ENCODE measurements around the gene POU3F3.

Gene POU3F3

GRCh38 chr2:104847586-104848160 lies 6.2 kb upstream of the POU3F3 start:
- DNase-seq (ENCODE audit: low spot score): no peak

- no peak for DNase-seq (ENCODE audit: low spot score)
Measured at GRCh38 chr2:104848526-104848925, 5.4 kb upstream of the POU3F3 start.

- no peak for DNase-seq (ENCODE audit: low spot score)
Measured at GRCh38 chr2:104849101-104849500, 4.8 kb upstream of the POU3F3 start.

- peak; percentile 68 for DNase-seq (ENCODE audit: low spot score)
Measured at GRCh38 chr2:104849618-104850141, 4.2 kb upstream of the POU3F3 start.

GRCh38 chr2:104850361-104851290 lies 3.3 kb upstream of the POU3F3 start:
- no peak for DNase-seq (ENCODE audit: low spot score)

- no peak for DNase-seq (ENCODE audit: low spot score)
Measured at GRCh38 chr2:104851291-104852089, 2.4 kb upstream of the POU3F3 start.

- DNase-seq (ENCODE audit: low spot score): no peak
Measured at GRCh38 chr2:104852090-104852666, 1.7 kb upstream of the POU3F3 start.

GRCh38 chr2:104854498-104855220 lies 744 bp downstream of the POU3F3 start:
- no peak for DNase-seq (ENCODE audit: low spot score)

GRCh38 chr2:104855221-104856085 lies 1.5 kb downstream of the POU3F3 start:
- no peak for DNase-seq (ENCODE audit: low spot score)

- no peak for DNase-seq (ENCODE audit: low spot score)
Measured at GRCh38 chr2:104856086-104856972, 2.4 kb downstream of the POU3F3 start.

GRCh38 chr2:104856973-104857261 lies 3.0 kb downstream of the POU3F3 start:
- DNase-seq (ENCODE audit: low spot score): no peak

GRCh38 chr2:104857262-104858005 lies 3.5 kb downstream of the POU3F3 start:
- no peak for DNase-seq (ENCODE audit: low spot score)

GRCh38 chr2:104858006-104858978 lies 4.4 kb downstream of the POU3F3 start:
- no peak for DNase-seq (ENCODE audit: low spot score)

GRCh38 chr2:104859291-104859765 lies 5.4 kb downstream of the POU3F3 start:
- no peak for DNase-seq (ENCODE audit: low spot score)

- no peak for DNase-seq (ENCODE audit: low spot score)
Measured at GRCh38 chr2:104859766-104860450, 6.0 kb downstream of the POU3F3 start.

- DNase-seq (ENCODE audit: low spot score): no peak
Measured at GRCh38 chr2:104860451-104860790, 6.5 kb downstream of the POU3F3 start.
